Activated naive CD4-positive, alpha-beta T cell treated with anti-CD3 and anti-CD28 coated beads, Interleukin-2, amount 10 ng/mL, durations not matched to agents 7 days and 5 days (primary cell): ENCODE measurements around the gene TRAIP.
"Not testable (repeated sequence)": the region's sequence is repeated elsewhere in the genome, so short reads cannot be mapped to it uniquely, and the experiment has no call there.

ENCODE experiments used
- CTCF ChIA-PET: fragments of 350-600 bp; sonication (Branson Sonifier 250); formaldehyde crosslinking; loops from one replicate; lab custom pipeline; 2021; ENCODE audit warnings: antibody characterized with exemption; lab: Charles Lee
- DNase-seq: peaks from one replicate; pipeline ENCODE4 v3.0.0-alpha.2; 2020
- H3K27ac Mint-ChIP-seq: one replicate; pipeline ENCODE4 v1.8.0; 2021; ENCODE audit warnings: mild to moderate bottlenecking, moderate library complexity, mixed read lengths
- H3K27me3 Mint-ChIP-seq: one replicate; pipeline ENCODE4 v1.8.0; 2021; ENCODE audit warnings: mild to moderate bottlenecking, mixed read lengths
- H3K36me3 Mint-ChIP-seq: one replicate; pipeline ENCODE4 v1.8.0; 2021; ENCODE audit warnings: mixed read lengths
- H3K4me1 Mint-ChIP-seq: one replicate; pipeline ENCODE4 v1.8.0; 2021; ENCODE audit warnings: mixed read lengths
- H3K4me3 Mint-ChIP-seq: one replicate; pipeline ENCODE4 v1.8.0; 2021; ENCODE audit warnings: mild to moderate bottlenecking, moderate library complexity, mixed read lengths
- H3K9me3 Mint-ChIP-seq: one replicate; pipeline ENCODE4 v1.8.0; 2021; ENCODE audit warnings: mixed read lengths

Gene TRAIP, protein sequence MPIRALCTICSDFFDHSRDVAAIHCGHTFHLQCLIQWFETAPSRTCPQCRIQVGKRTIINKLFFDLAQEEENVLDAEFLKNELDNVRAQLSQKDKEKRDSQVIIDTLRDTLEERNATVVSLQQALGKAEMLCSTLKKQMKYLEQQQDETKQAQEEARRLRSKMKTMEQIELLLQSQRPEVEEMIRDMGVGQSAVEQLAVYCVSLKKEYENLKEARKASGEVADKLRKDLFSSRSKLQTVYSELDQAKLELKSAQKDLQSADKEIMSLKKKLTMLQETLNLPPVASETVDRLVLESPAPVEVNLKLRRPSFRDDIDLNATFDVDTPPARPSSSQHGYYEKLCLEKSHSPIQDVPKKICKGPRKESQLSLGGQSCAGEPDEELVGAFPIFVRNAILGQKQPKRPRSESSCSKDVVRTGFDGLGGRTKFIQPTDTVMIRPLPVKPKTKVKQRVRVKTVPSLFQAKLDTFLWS

DNA sequence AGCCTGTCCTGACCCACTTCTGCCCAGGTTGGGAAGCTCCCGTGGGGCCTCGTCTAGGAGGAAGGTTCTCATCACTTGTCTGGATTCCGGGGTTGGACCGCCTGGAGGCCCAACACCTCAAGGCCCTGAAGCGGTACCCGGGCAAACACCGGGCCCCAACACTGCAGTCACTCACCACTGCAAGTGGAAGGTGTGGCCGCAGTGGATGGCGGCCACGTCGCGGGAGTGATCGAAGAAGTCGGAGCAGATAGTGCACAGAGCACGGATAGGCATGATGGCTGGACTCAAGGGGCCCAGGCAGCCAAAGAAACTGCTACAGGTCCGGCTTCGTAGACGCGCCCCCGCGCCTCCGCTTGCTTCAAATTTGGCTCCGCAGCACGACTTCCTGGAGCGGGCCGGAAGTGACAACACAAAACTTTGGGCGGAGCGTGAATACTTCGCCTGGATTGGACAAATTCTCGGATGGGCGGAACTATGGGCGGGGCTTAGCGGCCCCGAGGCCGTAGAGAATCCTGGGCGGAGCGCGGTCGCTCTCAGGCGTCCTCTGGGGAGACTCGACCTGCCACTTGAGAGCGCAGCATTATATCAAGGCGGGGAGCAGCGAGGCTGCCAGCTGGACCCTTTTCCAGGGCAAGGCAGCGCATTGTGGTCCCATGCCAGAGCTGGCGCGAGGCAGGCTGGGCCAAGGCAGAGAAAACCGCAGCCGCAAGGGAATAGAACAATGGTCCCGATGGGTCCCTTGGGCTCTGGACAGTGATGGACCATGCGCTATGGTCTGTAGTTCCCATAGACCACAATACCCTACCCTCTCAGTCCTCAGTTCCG is at the start of gene TRAIP:
TRAIP (minus strand) TSS at position 384 of the 825 bp plus-strand sequence; CDS start at position 273, 111 bp downstream.
- Mint-ChIP-seq H3K4me3 (peak within 1 kb of the TSS; percentile 96), H3K36me3 (peaks cover 2% of the 10 kb centered on the region), H3K9me3 (no peaks in the 10 kb centered on the region), H3K27me3 (peaks cover 11% of the 10 kb centered on the region), H3K27ac (peak within 1 kb of the TSS; percentile 86), H3K4me1 (peaks cover 27% of the 10 kb centered on the region)
- peak; percentile 97 for DNase-seq
- CTCF ChIA-PET: interaction anchor here (3.7 kb wide), 1 partner anchor 17 kb away, joined by 24 read pairs; no protein-coding TSS in a partner anchor

DNA sequence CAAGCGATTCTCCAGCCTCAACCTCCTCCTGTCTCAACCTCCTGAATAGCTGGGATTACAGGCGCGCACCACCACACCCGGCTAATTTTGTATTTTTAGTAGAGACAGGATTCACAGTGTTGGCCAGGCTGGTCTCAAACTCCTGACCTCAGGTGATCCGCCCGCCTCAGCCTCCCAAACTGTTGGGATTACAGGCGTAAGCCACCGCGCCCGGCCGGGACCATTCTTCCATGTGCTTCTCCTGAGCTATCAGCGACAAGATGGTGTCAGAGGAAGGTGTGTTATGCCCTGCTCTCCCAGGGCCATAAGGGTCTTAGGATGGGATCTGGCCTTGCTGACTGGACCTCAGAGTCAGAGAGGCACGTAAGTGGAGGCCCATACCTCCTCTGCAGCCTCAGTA is 48.1 kb upstream of the TRAIP start:
- DNase-seq, H3K9me3 Mint-ChIP-seq, H3K27me3 Mint-ChIP-seq, H3K36me3 Mint-ChIP-seq: not testable (repeated sequence)
- H3K27ac Mint-ChIP-seq: peak overlapping the region; percentile 87
- H3K4me3 Mint-ChIP-seq: peak overlapping the region; percentile 86
- CTCF ChIA-PET: interaction anchor here (1.2 kb wide), 1 partner anchor 19 kb away, joined by 4 read pairs; no protein-coding TSS in a partner anchor
- peaks cover 46% of the 10 kb centered on the region for H3K4me1 Mint-ChIP-seq

DNA sequence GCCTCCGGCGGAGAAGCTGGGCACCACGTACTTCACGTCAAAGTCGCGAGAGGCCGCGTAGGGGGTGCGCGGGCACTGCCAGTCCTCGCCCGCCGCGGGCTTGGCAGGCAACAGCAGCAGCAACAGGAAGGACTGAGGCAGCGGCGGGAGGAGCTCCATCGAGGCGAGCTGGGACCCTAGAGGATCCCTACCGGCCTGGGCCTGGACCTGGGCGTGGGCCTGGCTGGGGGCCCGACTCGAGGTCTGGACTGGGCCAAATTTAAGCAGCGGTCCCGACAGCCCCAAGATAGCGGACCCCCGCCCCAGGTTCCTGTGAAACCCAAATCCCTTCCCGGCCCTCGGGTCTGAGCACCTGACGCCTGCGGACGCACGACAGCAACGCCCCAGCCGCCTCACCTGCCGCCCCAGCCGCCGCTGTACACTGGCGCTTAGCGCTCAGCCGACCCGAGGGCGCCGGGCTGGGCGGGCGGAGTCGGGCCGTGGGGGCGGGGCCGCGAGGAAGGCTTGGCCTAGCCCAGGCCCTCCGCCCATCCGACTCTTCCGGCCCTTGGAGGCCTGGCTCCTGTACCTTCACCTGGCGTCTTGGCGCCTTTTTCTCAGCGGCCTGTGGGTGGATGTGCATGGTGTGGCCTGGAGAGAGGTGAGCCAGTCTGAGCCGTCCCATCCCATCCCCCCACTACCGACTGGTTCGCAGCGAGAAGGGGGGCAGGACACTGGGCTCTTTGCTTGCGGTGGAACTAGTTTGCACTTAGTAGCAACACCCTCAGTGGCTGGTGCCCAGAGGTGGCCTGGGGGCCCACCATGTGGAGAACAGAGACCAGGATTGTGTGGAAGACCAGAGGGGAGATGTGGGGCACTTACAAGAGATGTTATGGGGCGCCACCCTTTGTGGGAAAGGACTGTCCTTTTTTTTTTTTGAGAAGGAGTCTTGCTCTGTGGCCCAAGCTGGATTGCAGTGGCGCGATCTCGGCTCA is 47.4 kb upstream of the TRAIP start, which contains the start of gene MST1R:
MST1R (minus strand) TSS at position 423 of the 974 bp plus-strand sequence; CDS start at position 159, 264 bp downstream.
- peak; percentile 93 for DNase-seq
- H3K4me1 Mint-ChIP-seq: peaks cover 46% of the 10 kb centered on the region
- H3K9me3 Mint-ChIP-seq: no peaks in the 10 kb centered on the region
- peak within 1 kb of the TSS; percentile 87 for H3K27ac Mint-ChIP-seq
- H3K27me3 Mint-ChIP-seq: no peaks in the 10 kb centered on the region
- CTCF ChIA-PET: no interaction called here
- H3K4me3 Mint-ChIP-seq: peak within 1 kb of the TSS; percentile 86
- peaks cover 3% of the 10 kb centered on the region for H3K36me3 Mint-ChIP-seq

DNA sequence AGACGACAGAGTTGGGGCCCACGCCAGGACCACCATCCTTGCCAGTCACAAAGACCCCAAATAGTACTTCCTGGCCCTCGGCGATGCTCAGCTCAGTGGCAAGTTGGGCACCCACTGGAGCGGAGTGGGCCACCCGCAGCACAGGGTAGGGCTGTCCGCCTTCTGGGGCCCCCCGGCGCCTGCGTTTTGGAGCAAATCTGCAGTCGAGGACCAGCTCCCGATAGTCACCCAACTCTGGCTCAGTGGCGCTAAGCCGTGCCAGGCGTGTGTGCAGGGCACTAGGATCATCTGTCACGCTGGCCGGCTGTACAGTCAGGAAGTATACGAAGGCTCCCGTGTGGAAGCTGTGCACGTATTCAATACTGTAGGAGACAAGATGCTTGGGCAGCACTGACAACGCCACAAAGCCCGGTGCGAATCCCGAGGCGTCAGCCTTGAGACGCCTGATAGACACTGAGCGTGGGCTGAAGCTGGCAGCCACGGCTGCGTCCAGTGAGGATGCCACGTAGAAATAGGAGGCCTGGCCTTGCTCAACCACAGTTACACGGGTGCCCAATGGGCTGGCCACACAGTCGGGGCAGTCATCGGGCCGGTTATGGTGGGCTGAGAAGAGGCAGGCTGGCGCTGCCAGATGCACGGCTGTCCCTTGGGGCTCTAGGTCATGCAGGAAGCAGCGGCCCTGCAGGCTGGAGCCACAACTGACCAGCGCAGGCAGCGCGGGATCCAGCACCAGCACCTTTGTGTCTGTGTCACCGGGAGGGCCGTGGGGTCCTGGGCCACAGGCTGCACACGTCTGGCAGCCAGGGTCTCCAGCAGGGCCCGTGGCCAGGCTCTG is 46.4 kb upstream of the TRAIP start:
- CTCF ChIA-PET: interaction anchor here (1.3 kb wide), 1 partner anchor 101 kb away, joined by 3 read pairs; no protein-coding TSS in a partner anchor
- Mint-ChIP-seq H3K27me3 (no peaks in the 10 kb centered on the region), H3K4me3 (no peak overlapping the region), H3K9me3 (no peaks in the 10 kb centered on the region), H3K36me3 (peaks cover 3% of the 10 kb centered on the region), H3K27ac (no peak overlapping the region), H3K4me1 (peaks cover 46% of the 10 kb centered on the region)
- no peak for DNase-seq

DNA sequence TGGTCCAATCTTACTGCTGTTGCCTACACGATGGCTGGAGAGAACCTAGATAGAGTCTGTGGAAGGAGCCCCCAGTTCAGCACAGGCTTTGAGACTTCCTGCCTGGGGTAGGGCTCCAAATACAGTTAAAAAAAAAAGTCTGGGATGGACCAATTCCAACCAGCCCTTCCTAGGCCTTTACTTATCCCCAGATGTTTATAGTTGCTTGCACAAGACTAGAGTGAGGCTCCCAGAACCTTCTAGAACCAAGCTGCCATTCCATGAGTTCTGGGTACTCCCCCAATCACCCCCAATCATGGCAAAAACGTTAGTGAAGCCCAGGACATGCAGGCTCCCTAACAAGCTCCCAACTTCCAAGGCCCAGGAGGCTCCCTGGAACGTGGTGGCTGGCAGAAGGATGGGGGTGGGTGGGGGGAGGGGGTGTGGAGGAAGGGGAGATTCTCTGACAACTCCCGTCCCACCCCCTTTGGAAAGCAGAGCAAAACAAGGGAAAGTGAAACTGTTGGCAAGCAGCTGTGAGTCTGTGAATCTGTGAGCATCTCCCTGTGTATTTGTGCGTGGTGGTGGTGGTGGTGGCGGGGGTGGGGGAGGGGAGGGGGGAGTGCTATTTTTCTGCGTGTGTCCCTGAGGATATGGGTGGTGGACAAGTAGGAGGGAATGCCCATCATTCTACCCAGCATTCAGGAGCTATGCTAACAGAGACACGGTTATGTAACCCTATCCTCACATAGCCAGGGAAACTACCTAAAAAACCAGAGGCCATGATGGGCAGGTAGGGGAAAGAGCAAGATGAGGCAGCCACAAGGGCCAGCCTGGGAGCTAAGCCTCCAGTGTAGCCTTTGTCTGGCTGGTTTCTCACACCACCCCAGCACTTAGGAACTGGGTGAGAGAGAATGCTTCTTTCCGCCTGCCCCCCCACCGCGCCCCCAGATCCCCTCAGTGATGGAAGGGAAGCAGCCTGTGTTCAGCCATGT is 45.3 kb upstream of the TRAIP start:
- CTCF ChIA-PET: interaction anchor here (0.5 to 1.5 kb wide), 4 partner anchors 62 to 104 kb away, joined by 3 to 5 read pairs (median 3); no protein-coding TSS in a partner anchor
- DNase-seq: peak; percentile 27
- H3K4me3 Mint-ChIP-seq: no peak overlapping the region
- H3K27me3 Mint-ChIP-seq: no peaks in the 10 kb centered on the region
- H3K36me3 Mint-ChIP-seq: peaks cover 3% of the 10 kb centered on the region
- H3K4me1 Mint-ChIP-seq: peaks cover 40% of the 10 kb centered on the region
- no peak overlapping the region for H3K27ac Mint-ChIP-seq
- no peaks in the 10 kb centered on the region for H3K9me3 Mint-ChIP-seq

DNA sequence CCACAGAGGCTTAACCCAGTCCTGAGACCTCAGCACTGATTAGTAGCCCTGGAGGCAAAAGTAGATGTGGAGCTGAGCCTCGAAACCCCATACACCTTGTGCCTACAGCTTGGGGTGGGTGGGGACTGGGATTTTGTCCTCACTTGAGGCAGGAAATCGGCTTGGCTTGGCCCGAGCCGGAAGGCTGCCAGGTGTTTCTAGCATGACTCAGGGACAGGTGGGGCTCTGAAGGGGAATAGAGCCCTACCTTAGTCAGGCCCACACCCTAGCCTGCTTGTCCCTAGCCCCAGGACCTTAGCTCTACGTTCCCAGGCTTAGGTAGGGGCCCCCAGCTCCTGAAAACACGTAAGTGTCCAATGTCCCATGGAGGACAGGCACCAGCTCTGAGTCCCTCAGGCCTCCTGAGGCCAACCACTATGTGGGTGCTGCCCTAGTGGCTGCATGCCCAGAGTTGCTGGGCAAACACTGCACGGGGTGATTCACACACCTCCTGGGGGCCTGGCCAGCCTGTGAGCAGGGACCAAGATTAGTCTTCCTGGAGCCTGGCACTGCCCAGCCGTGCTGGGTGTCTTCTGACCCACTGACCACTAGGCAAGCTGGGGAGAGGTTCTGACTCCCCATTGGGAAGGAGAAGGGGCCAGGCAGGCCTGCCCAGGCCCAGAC is 44.3 kb upstream of the TRAIP start:
- Mint-ChIP-seq H3K27ac (no peak overlapping the region), H3K9me3 (no peaks in the 10 kb centered on the region), H3K4me1 (peaks cover 29% of the 10 kb centered on the region), H3K36me3 (peaks cover 3% of the 10 kb centered on the region), H3K4me3 (no peak overlapping the region), H3K27me3 (no peaks in the 10 kb centered on the region)
- DNase-seq: no peak
- CTCF ChIA-PET: interaction anchor here (1.1 to 1.5 kb wide), 3 partner anchors 61 to 361 kb away, joined by 5 read pairs; partner anchors contain the start of gene INKA1

DNA sequence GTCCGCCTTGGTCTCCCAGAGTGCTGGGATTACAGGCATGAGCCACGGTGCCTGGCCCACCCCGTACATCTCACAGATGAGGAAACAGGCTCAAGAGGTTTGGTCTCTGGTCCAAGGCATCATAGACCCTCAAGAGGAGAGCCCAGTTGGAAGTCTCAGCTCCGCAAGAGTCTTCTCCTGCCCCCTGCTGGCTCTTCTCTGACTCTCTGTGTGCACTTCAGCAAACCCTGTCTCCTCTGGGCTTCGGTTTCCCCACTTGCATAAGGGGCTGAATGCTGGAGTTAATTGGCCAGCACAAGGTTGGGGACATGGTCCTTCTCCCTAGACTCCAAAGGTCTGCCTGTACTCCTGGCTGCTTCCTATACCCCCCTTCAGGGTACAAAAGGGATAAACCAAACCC is 43.5 kb upstream of the TRAIP start:
- H3K36me3 Mint-ChIP-seq: peaks cover 3% of the 10 kb centered on the region
- no peaks in the 10 kb centered on the region for H3K9me3 Mint-ChIP-seq
- peak; percentile 29 for DNase-seq
- no peak overlapping the region for H3K4me3 Mint-ChIP-seq
- H3K4me1 Mint-ChIP-seq: peaks cover 21% of the 10 kb centered on the region
- H3K27ac Mint-ChIP-seq: no peak overlapping the region
- CTCF ChIA-PET: interaction anchor here (0.8 to 1.5 kb wide), 4 partner anchors 19 to 360 kb away, joined by 3 to 5 read pairs (median 5); partner anchors contain the start of gene INKA1
- H3K27me3 Mint-ChIP-seq: no peaks in the 10 kb centered on the region

DNA sequence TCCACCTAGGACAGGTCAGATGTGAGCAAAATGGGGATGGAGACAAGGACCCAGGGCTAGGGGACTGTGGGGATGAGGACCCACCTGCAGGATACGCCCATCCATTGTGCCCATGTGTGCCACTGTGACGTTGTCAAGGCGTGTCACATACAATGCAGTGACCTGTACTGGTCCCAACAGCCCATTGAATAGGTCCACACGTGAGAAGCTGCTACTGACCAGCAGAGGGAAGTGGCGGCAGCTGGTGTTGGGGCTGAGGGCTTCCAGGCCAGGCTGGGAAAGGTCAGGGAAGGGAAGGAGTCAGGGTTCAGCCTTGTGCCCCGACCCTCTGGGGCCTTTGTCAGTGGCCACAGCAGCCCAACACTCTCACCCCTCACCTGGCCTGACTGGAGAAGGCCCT is 42.6 kb upstream of the TRAIP start:
- Mint-ChIP-seq H3K9me3 (no peaks in the 10 kb centered on the region), H3K27ac (no peak overlapping the region), H3K36me3 (peaks cover 2% of the 10 kb centered on the region), H3K4me3 (no peak overlapping the region), H3K27me3 (no peaks in the 10 kb centered on the region), H3K4me1 (peaks cover 13% of the 10 kb centered on the region)
- no peak for DNase-seq
- CTCF ChIA-PET: no interaction called here

DNA sequence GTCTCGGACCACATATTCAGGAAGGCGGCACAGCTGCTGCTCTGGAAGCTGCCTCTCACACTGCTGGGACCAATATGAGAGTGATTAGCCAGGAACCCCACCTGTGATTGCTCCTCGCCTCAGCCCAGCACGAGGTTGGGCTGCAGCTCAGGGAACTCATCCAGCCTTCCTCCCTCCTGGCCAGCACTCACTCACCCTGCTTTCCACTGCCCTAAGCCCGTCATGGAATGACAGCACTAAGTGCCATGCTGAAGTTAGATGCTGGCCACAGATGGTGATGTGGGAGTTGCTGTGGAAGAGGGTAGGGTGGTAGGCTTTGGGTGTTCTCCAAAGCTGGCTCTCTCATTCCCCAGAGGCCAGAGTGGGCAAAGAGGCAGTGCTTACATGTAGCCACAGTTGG is 40.0 kb upstream of the TRAIP start:
- CTCF ChIA-PET: interaction anchor here (0.6 to 1.3 kb wide), 2 partner anchors 57 to 448 kb away, joined by 3 to 4 read pairs; no protein-coding TSS in a partner anchor
- no peak overlapping the region for H3K4me3 Mint-ChIP-seq
- H3K4me1 Mint-ChIP-seq: peaks cover 3% of the 10 kb centered on the region
- H3K9me3 Mint-ChIP-seq: no peaks in the 10 kb centered on the region
- H3K27me3 Mint-ChIP-seq: no peaks in the 10 kb centered on the region
- no peaks in the 10 kb centered on the region for H3K36me3 Mint-ChIP-seq
- H3K27ac Mint-ChIP-seq: no peak overlapping the region
- DNase-seq: no peak

DNA sequence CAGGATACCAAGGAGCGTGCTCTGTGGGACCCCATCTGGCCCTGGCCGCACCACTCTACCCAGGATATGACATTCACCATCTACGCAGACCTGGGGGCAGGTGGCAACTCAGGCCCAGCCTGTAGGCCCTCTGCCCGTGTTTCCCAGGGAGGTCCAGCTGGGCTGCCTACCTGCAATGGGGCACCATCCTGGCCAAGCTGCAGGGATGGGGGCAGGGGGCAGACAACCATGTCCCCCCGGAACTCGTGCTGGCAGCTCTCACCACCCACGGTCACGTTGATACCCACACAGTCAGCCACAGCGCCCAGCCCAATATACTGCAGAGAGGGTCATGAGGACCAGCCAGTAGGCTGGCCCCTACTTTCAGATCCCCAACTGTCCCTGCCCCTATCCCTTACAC is 39.4 kb upstream of the TRAIP start:
- Mint-ChIP-seq H3K27ac (no peak overlapping the region), H3K9me3 (no peaks in the 10 kb centered on the region), H3K4me1 (no peaks in the 10 kb centered on the region), H3K36me3 (no peaks in the 10 kb centered on the region), H3K4me3 (no peak overlapping the region), H3K27me3 (no peaks in the 10 kb centered on the region)
- CTCF ChIA-PET: interaction anchor here (0.6 to 1.3 kb wide), 2 partner anchors 56 to 447 kb away, joined by 3 to 4 read pairs; no protein-coding TSS in a partner anchor
- no peak for DNase-seq

DNA sequence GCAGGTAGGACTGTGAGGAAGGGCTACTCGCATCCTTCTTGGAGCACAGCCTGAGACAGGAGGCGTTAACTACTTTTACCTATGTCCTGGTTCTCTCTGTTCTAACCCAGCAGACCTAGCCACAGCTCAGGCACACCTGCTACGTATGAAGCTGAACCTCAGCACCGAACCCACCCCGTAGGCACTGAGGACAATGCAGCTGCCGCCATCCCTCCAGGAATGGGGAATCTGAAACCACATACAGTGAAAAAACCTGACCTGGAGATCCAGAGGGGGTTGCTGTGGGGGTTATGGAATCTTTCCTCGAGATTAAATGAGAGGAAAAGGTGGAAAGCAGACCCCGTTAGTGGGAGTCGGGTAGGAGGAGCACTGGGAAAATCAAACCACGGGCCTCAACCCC is 32.9 kb upstream of the TRAIP start:
- no peak for DNase-seq
- peaks cover 9% of the 10 kb centered on the region for H3K27me3 Mint-ChIP-seq
- CTCF ChIA-PET: interaction anchor here (0.6 kb wide), 1 partner anchor 39 kb away, joined by 4 read pairs; no protein-coding TSS in a partner anchor
- H3K27ac Mint-ChIP-seq: no peak overlapping the region
- no peaks in the 10 kb centered on the region for H3K36me3 Mint-ChIP-seq
- H3K4me1 Mint-ChIP-seq: no peaks in the 10 kb centered on the region
- H3K4me3 Mint-ChIP-seq: no peak overlapping the region
- no peaks in the 10 kb centered on the region for H3K9me3 Mint-ChIP-seq
